Immature natural killer cell (primary cell): Measurements from ENCODE around the gene PDZRN3. TPM values are rescaled to one million over a fixed set of nuclear protein-coding genes. Genes with fewer than 3 reads are reported as not detected.

Source experiments
- DNase-seq, 3 donors: peaks; one replicate each; pipeline ENCODE4 v3.0.0; 2022; ENCODE audit warnings: mixed read lengths in 1 of 3
- H3K27ac Mint-ChIP-seq, 6 donors: one replicate each; pipeline ENCODE4 v1.8.0; 2020; ENCODE audit warnings: mixed read lengths in 6 of 6, mild to moderate bottlenecking in 5 of 6, inconsistent platforms in 4 of 6, moderate library complexity in 3 of 6
- H3K27me3 Mint-ChIP-seq, 3 donors: one replicate each; pipeline ENCODE4 v1.8.0; 2020 to 2021; ENCODE audit warnings: low read depth in 3 of 3, mild to moderate bottlenecking in 3 of 3, mixed read lengths in 3 of 3, moderate library complexity in 3 of 3, inconsistent platforms in 1 of 3
- H3K36me3 Mint-ChIP-seq, 3 donors: one replicate each; pipeline ENCODE4 v1.8.0; 2020; ENCODE audit warnings: mixed read lengths in 3 of 3, inconsistent platforms in 2 of 3, mild to moderate bottlenecking in 2 of 3
- H3K4me1 Mint-ChIP-seq, 2 donors: one replicate each; pipeline ENCODE4 v1.8.0; 2020; ENCODE audit warnings: inconsistent platforms in 2 of 2, mild to moderate bottlenecking in 2 of 2, mixed read lengths in 2 of 2, moderate library complexity in 1 of 2
- H3K4me3 Mint-ChIP-seq, 5 donors: one replicate each; pipeline ENCODE4 v1.8.0; 2020; ENCODE audit warnings: mild to moderate bottlenecking in 5 of 5, mixed read lengths in 5 of 5, inconsistent platforms in 3 of 5, moderate library complexity in 3 of 5
- H3K9me3 Mint-ChIP-seq, 6 donors: one replicate each; pipeline ENCODE4 v1.8.0; 2020; ENCODE audit warnings: mild to moderate bottlenecking in 6 of 6, mixed read lengths in 6 of 6, inconsistent platforms in 4 of 6, moderate library complexity in 3 of 6
- polyA plus RNA-seq, 3 donors: library from polyadenylated mRNA; unstranded; fragments of 300-500 nt; fragmentation: Illumina TruSeq; gene quantifications; one replicate each; pipeline ENCODE4 v1.2.3, GENCODE V29; 2021

The PDZRN3 gene
- polyA plus RNA-seq, 3 donors from 2014 or later: not detected

- Mint-ChIP-seq H3K27me3 (no peaks in the 10 kb centered on the region), H3K27ac (no peak overlapping the region), H3K4me3 (no peak overlapping the region)
Measured at GRCh38 chr3:73597476-73597875, 27.3 kb downstream of the PDZRN3 start.

GRCh38 chr3:73592154-73593144 is 32.3 kb downstream of the PDZRN3 start:
- H3K4me1 Mint-ChIP-seq: no peaks in the 10 kb centered on the region
- no peaks in the 10 kb centered on the region for H3K27me3 Mint-ChIP-seq
- peaks cover 0 to 10% (median 4%) of the 10 kb centered on the region in 6 donors for H3K9me3 Mint-ChIP-seq
- no peak for DNase-seq
- H3K27ac Mint-ChIP-seq: no peak overlapping the region
- no peak overlapping the region for H3K4me3 Mint-ChIP-seq
- H3K36me3 Mint-ChIP-seq: no peaks in the 10 kb centered on the region

More at GRCh38 chr3:73597476-73597875, 27.3 kb downstream of the PDZRN3 start:
- no peak for DNase-seq
- Mint-ChIP-seq H3K9me3 (peaks cover 0 to 4% (median 1%) of the 10 kb centered on the region in 6 donors), H3K36me3 (no peaks in the 10 kb centered on the region), H3K4me1 (no peaks in the 10 kb centered on the region)

- Mint-ChIP-seq H3K27me3 (no peaks in the 10 kb centered on the region), H3K4me3 (no peak overlapping the region), H3K4me1 (no peaks in the 10 kb centered on the region), H3K27ac (no peak overlapping the region), H3K36me3 (no peaks in the 10 kb centered on the region), H3K9me3 (peaks cover 0 to 8% (median 4%) of the 10 kb centered on the region in 6 donors)
- no peak for DNase-seq
Measured at GRCh38 chr3:73591286-73591800, 33.4 kb downstream of the PDZRN3 start.

- no peak overlapping the region for H3K4me3 Mint-ChIP-seq
- no peaks in the 10 kb centered on the region for H3K4me1 Mint-ChIP-seq
- H3K27ac Mint-ChIP-seq: no peak overlapping the region
- H3K36me3 Mint-ChIP-seq: no peaks in the 10 kb centered on the region
- peaks cover 0 to 9% (median 4%) of the 10 kb centered on the region in 6 donors for H3K9me3 Mint-ChIP-seq
- H3K27me3 Mint-ChIP-seq: peaks cover 0 to 2% (median 0%) of the 10 kb centered on the region in 3 donors
- no peak for DNase-seq
Measured at GRCh38 chr3:73586628-73587027, 38.1 kb downstream of the PDZRN3 start.

- H3K4me3 Mint-ChIP-seq: no peak overlapping the region
- no peak for DNase-seq
- H3K9me3 Mint-ChIP-seq: peaks cover 0 to 11% (median 4%) of the 10 kb centered on the region in 6 donors
- no peaks in the 10 kb centered on the region for H3K4me1 Mint-ChIP-seq
- H3K27ac Mint-ChIP-seq: no peak overlapping the region
- H3K27me3 Mint-ChIP-seq: peaks cover 0 to 2% (median 0%) of the 10 kb centered on the region in 3 donors
- H3K36me3 Mint-ChIP-seq: no peaks in the 10 kb centered on the region
Measured at GRCh38 chr3:73586190-73586589, 38.6 kb downstream of the PDZRN3 start.

GRCh38 chr3:73584873-73585272 is 39.9 kb downstream of the PDZRN3 start:
- Mint-ChIP-seq H3K36me3 (no peaks in the 10 kb centered on the region), H3K9me3 (peaks cover 0 to 11% (median 2%) of the 10 kb centered on the region in 6 donors), H3K27me3 (peaks cover 0 to 2% (median 0%) of the 10 kb centered on the region in 3 donors), H3K4me1 (no peaks in the 10 kb centered on the region), H3K27ac (no peak overlapping the region), H3K4me3 (no peak overlapping the region)
- no peak for DNase-seq

- H3K36me3 Mint-ChIP-seq: no peaks in the 10 kb centered on the region
- no peaks in the 10 kb centered on the region for H3K4me1 Mint-ChIP-seq
- peaks cover 0 to 11% (median 2%) of the 10 kb centered on the region in 6 donors for H3K9me3 Mint-ChIP-seq
- DNase-seq: no peak
- no peak overlapping the region for H3K27ac Mint-ChIP-seq
- no peak overlapping the region for H3K4me3 Mint-ChIP-seq
- H3K27me3 Mint-ChIP-seq: peaks cover 0 to 2% (median 2%) of the 10 kb centered on the region in 3 donors
Measured at GRCh38 chr3:73582535-73582934, 42.2 kb downstream of the PDZRN3 start.

GRCh38 chr3:73581134-73581846 is 43.5 kb downstream of the PDZRN3 start:
- no peaks in the 10 kb centered on the region for H3K4me1 Mint-ChIP-seq
- no peak overlapping the region for H3K4me3 Mint-ChIP-seq
- no peak overlapping the region for H3K27ac Mint-ChIP-seq
- no peak for DNase-seq
- peaks cover 0 to 2% (median 2%) of the 10 kb centered on the region in 3 donors for H3K27me3 Mint-ChIP-seq
- no peaks in the 10 kb centered on the region for H3K36me3 Mint-ChIP-seq
- H3K9me3 Mint-ChIP-seq: peaks cover 0 to 14% (median 2%) of the 10 kb centered on the region in 6 donors

- Mint-ChIP-seq H3K9me3 (peaks cover 0 to 13% (median 2%) of the 10 kb centered on the region in 6 donors), H3K27ac (no peak overlapping the region), H3K27me3 (peaks cover 0 to 2% (median 2%) of the 10 kb centered on the region in 3 donors), H3K4me3 (no peak overlapping the region), H3K36me3 (no peaks in the 10 kb centered on the region), H3K4me1 (no peaks in the 10 kb centered on the region)
- no peak for DNase-seq
Measured at GRCh38 chr3:73580343-73580742, 44.4 kb downstream of the PDZRN3 start.

- Mint-ChIP-seq H3K9me3 (peaks cover 0 to 13% (median 3%) of the 10 kb centered on the region in 6 donors), H3K4me1 (no peaks in the 10 kb centered on the region), H3K4me3 (no peak overlapping the region), H3K27me3 (peaks cover 0 to 5% (median 3%) of the 10 kb centered on the region in 3 donors), H3K27ac (no peak overlapping the region), H3K36me3 (no peaks in the 10 kb centered on the region)
- no peak for DNase-seq
Measured at GRCh38 chr3:73577704-73578103, 47.0 kb downstream of the PDZRN3 start.

GRCh38 chr3:73576999-73577461 is 47.7 kb downstream of the PDZRN3 start:
- Mint-ChIP-seq H3K36me3 (peaks cover 0 to 3% (median 0%) of the 10 kb centered on the region in 3 donors), H3K4me3 (no peak overlapping the region), H3K9me3 (peaks cover 0 to 15% (median 4%) of the 10 kb centered on the region in 6 donors), H3K4me1 (no peaks in the 10 kb centered on the region), H3K27ac (no peak overlapping the region), H3K27me3 (peaks cover 0 to 5% (median 3%) of the 10 kb centered on the region in 3 donors)
- DNase-seq: no peak

- Mint-ChIP-seq H3K4me3 (no peak overlapping the region), H3K27me3 (peaks cover 2 to 7% (median 5%) of the 10 kb centered on the region in 3 donors), H3K36me3 (peaks cover 0 to 4% (median 0%) of the 10 kb centered on the region in 3 donors), H3K27ac (no peak overlapping the region), H3K9me3 (peaks cover 0 to 15% (median 7%) of the 10 kb centered on the region in 6 donors), H3K4me1 (no peaks in the 10 kb centered on the region)
- no peak for DNase-seq
Measured at GRCh38 chr3:73575953-73576352, 48.8 kb downstream of the PDZRN3 start.

GRCh38 chr3:73575519-73575918 is 49.2 kb downstream of the PDZRN3 start:
- Mint-ChIP-seq H3K4me1 (no peaks in the 10 kb centered on the region), H3K36me3 (peaks cover 0 to 4% (median 0%) of the 10 kb centered on the region in 3 donors), H3K27me3 (peaks cover 2 to 7% (median 5%) of the 10 kb centered on the region in 3 donors), H3K9me3 (peaks cover 0 to 15% (median 9%) of the 10 kb centered on the region in 6 donors), H3K27ac (no peak overlapping the region), H3K4me3 (no peak overlapping the region)
- no peak for DNase-seq
